K562 (cell line): Measurements from ENCODE around the gene IKZF3. TPM values are rescaled to one million over a fixed set of nuclear protein-coding genes. Genes with fewer than 3 reads are reported as not detected.

Experiments
- ATAC-seq: fragments of 200-7000 bp; cut with Tn5 transposase; 3 replicates; pipeline ENCODE4 v1.9.1; 2020; ENCODE audit warnings: moderate library complexity
- BruUV-seq: library from RNA; stranded (reverse); fragments of 400-500 nt; replicated peaks from 2 replicates; lab custom pipeline; 2021; lab: Mats Ljungman, UMichigan
- CTCF ChIA-PET: fragments of 300-600 bp; formaldehyde crosslinking; extraction: SDS; loops from one replicate; lab custom pipeline; 2021; ENCODE audit warnings: low intra/inter-chr PET ratio; lab: Yijun Ruan, JAX
- POLR2A ChIA-PET: fragments of 300-600, 350-650 bp; sonication (Branson Sonifier 250); formaldehyde crosslinking; extraction: SDS; loops from one replicate; lab custom pipeline; 2021; ENCODE audit warnings: antibody characterized with exemption, inconsistent platforms; lab: Yijun Ruan, JAX
- DNase-seq, 4 experiments: peaks; one replicate each; pipeline versions ENCODE4 v3.0.0 to v3.0.0-alpha.2; 2011 to 2018; ENCODE audit warnings: low spot score in 3 of 4, mixed read lengths in 3 of 4; ENCODE audit errors: extremely low read depth in 1 of 4
- FAIRE-seq: peaks from 2 replicates; lab custom pipeline; 2011; peaks lifted over from hg19 to GRCh38; lab: Jason Lieb, UNC
- H2AFZ ChIP-seq: 2 replicates; pipeline ENCODE4 v1.6.0; 2011; ENCODE audit warnings: low read depth, low read length, control low read depth, inconsistent platforms
- H3K27ac ChIP-seq: fragments of 200-600 bp; 3 replicates; pipeline ENCODE4 v1.8.0; 2011; ENCODE audit warnings: low read depth, mild to moderate bottlenecking, control low read depth, inconsistent platforms, low read length, moderate library complexity, mixed read lengths; ENCODE audit errors: extremely low read depth
- H3K27me3 ChIP-seq, 2 experiments: fragments of 300-600 bp in 1 of 2; 2 replicates in 1 of 2; 3 replicates in 1 of 2; pipeline versions ENCODE4 v1.6.0 to v1.8.0; 2011; ENCODE audit warnings: inconsistent platforms in 2 of 2, low read length in 2 of 2, mild to moderate bottlenecking in 1 of 2, mixed read lengths in 1 of 2, moderate library complexity in 1 of 2; ENCODE audit not compliant: control insufficient read depth in 2 of 2, insufficient read depth in 2 of 2
- H3K36me3 ChIP-seq: fragments of 300-600 bp; 3 replicates; pipeline ENCODE4 v1.8.0; 2011; ENCODE audit warnings: mild to moderate bottlenecking, low read length, inconsistent platforms; ENCODE audit not compliant: control insufficient read depth, insufficient read depth
- H3K4me1 ChIP-seq, 2 experiments: fragments of 200-600 bp in 1 of 2; replicated peaks in 1 of 2; 2 replicates in 1 of 2; 3 replicates in 1 of 2; pipeline versions ENCODE4 v1.5.1 to v1.8.0; 2011; ENCODE audit warnings: inconsistent platforms in 2 of 2, low read length in 2 of 2, mild to moderate bottlenecking in 1 of 2, mixed read lengths in 1 of 2, moderate library complexity in 1 of 2; ENCODE audit not compliant: control insufficient read depth in 2 of 2, insufficient read depth in 2 of 2
- H3K4me2 ChIP-seq: 2 replicates; pipeline ENCODE4 v1.6.1; 2011; ENCODE audit warnings: low read length, control low read depth, inconsistent platforms, mixed read lengths; ENCODE audit not compliant: insufficient read depth
- H3K4me3 ChIP-seq: fragments of 200-600 bp; sonication (generic), shearing (Covaris generic); 2 replicates; pipeline ENCODE4 v1.5.1; 2016; ENCODE audit warnings: control low read depth, inconsistent platforms
- H3K79me2 ChIP-seq: fragments of 200-600 bp; 3 replicates; pipeline ENCODE4 v1.8.0; 2011; ENCODE audit warnings: low read length, inconsistent platforms; ENCODE audit not compliant: control insufficient read depth, insufficient read depth
- H3K9ac ChIP-seq, 2 experiments: 2 replicates each; pipeline versions ENCODE4 v1.6.0 to v1.6.1; 2011; ENCODE audit warnings: low read depth in 2 of 2, low read length in 2 of 2, control low read depth in 1 of 2, inconsistent platforms in 1 of 2, mild to moderate bottlenecking in 1 of 2, mixed read lengths in 1 of 2; ENCODE audit not compliant: insufficient read depth in 1 of 2
- H3K9me1 ChIP-seq: one replicate; pipeline ENCODE4 v1.6.0; 2011; ENCODE audit warnings: inconsistent platforms, mild to moderate bottlenecking, low read length, moderate library complexity; ENCODE audit not compliant: control insufficient read depth, insufficient read depth
- H3K9me3 ChIP-seq: replicated peaks from 2 replicates; pipeline ENCODE4 v1.5.1; 2011; ENCODE audit warnings: low read depth, low read length, inconsistent platforms; ENCODE audit not compliant: control insufficient read depth, insufficient read depth
- H4K20me1 ChIP-seq: replicated peaks from 2 replicates; pipeline ENCODE4 v1.6.1; 2011; ENCODE audit warnings: low read length, inconsistent platforms, mixed read lengths; ENCODE audit not compliant: control insufficient read depth, insufficient read depth
- BRF1 ChIP-seq: IDR thresholded peaks from 3 replicates; pipeline ENCODE4 v1.6.1; 2011; ENCODE audit warnings: borderline replicate concordance, mild to moderate bottlenecking; ENCODE audit not compliant: insufficient read length; ENCODE audit errors: extremely low read depth
- KDM4B ChIP-seq, 2 experiments: fragments of 450-650 bp in 1 of 2; sonication (generic) in 1 of 2; IDR thresholded peaks; 2 replicates each; pipeline ENCODE4 v1.6.1; 2016 to 2017; ENCODE audit warnings: borderline replicate concordance in 2 of 2, antibody characterized with exemption in 1 of 2, low read depth in 1 of 2, mild to moderate bottlenecking in 1 of 2
- MAFG ChIP-seq: fragments of 450-650 bp; conservative IDR thresholded peaks from 2 replicates; pipeline ENCODE4 v1.6.1; 2016; ENCODE audit warnings: missing genetic modification characterization, missing compliant biosample characterization
- POLR2AphosphoS2 ChIP-seq: IDR thresholded peaks from 2 replicates; pipeline ENCODE4 v1.6.1; 2012; ENCODE audit warnings: low read length, improper control_type of control experiment
- ZNF586 ChIP-seq: fragments of 450-650 bp; formaldehyde crosslinking; conservative IDR thresholded peaks from 2 replicates; pipeline ENCODE4 v1.4.0; 2020; ENCODE audit warnings: mild to moderate bottlenecking, moderate library complexity
- WGBS: fragments of 100-300 bp; shearing (Covaris generic); methylation state at CpG from one replicate; pipeline ENCODE4 v1.1.6; 2016; ENCODE audit warnings: low coverage, mixed read lengths; ENCODE audit not compliant: insufficient coverage; ENCODE audit errors: missing lambda C conversion rate; 5-methylcytosine and 5-hydroxymethylcytosine counted together
- in situ Hi-C: fragments of 300-500 bp; cut with MboI; formaldehyde crosslinking; loops from 4 replicates; pipeline ENCODE4 v1.15.0; 2018; ENCODE audit warnings: inconsistent platforms, mixed read lengths
- intact Hi-C: fragments of 100-400 bp; cut with micrococcal nuclease; formaldehyde crosslinking; loops from 2 replicates; pipeline ENCODE4 v1.14.2; 2022
- polyA plus RNA-seq, 8 experiments: library from polyadenylated mRNA; depleted of rRNA in 4 of 8; stranded (reverse) in 5 of 8; unstranded in 3 of 8; fragments of >200 nt; fragmentation: Nextera tagmentation in 2 of 8; fragmentation: Illumina TruSeq in 1 of 8; extraction: Ambion mirVana in 2 of 8; extraction: Trizol in 1 of 8; gene quantifications; 2 replicates each; pipeline versions ENCODE4 v1.2.1 to v1.2.3, GENCODE V29; 2011 to 2014; ENCODE audit warnings: inconsistent platforms in 1 of 8, missing spikeins in 1 of 8
- total RNA-seq, 7 experiments: library from RNA; depleted of rRNA in 6 of 7; stranded (reverse); fragments of >200 nt in 6 of 7; fragmentation: Illumina TruSeq in 2 of 7; extraction: Trizol in 2 of 7; gene quantifications; 2 replicates each; pipeline versions ENCODE4 v1.2.1 to v1.2.3, GENCODE V29; 2011 to 2021; ENCODE audit warnings: low replicate concordance in 1 of 7
- TF ChIP-seq, protein P1 (sequence below): conservative IDR thresholded peaks from 2 replicates; pipeline ENCODE4 v1.6.1; 2011; ENCODE audit warnings: low read depth, mild to moderate bottlenecking, low read length; ENCODE audit not compliant: control insufficient read depth
- TF ChIP-seq, protein P2 (sequence below): fragments of 250-450 bp; sonication (Bioruptor Pico); IDR thresholded peaks from 2 replicates; pipeline ENCODE4 v1.5.0; 2021; ENCODE audit warnings: mild to moderate bottlenecking, moderate library complexity
- TF ChIP-seq, protein P3 (sequence below), 2 experiments: fragments of 450-650 bp; formaldehyde crosslinking in 1 of 2; IDR thresholded peaks; 2 replicates each; pipeline versions ENCODE4 v1.4.0 to v1.6.1; 2014 to 2020; ENCODE audit warnings: mild to moderate bottlenecking in 2 of 2, borderline replicate concordance in 1 of 2, low read depth in 1 of 2

Gene IKZF3
- total and polyA plus RNA-seq, 9 of the 15 experiments (the other 6 are each of a cell fraction or from before 2014, with no cell fraction given) = 0.06 to 1.6 (median 0.62) TPM

DNA sequence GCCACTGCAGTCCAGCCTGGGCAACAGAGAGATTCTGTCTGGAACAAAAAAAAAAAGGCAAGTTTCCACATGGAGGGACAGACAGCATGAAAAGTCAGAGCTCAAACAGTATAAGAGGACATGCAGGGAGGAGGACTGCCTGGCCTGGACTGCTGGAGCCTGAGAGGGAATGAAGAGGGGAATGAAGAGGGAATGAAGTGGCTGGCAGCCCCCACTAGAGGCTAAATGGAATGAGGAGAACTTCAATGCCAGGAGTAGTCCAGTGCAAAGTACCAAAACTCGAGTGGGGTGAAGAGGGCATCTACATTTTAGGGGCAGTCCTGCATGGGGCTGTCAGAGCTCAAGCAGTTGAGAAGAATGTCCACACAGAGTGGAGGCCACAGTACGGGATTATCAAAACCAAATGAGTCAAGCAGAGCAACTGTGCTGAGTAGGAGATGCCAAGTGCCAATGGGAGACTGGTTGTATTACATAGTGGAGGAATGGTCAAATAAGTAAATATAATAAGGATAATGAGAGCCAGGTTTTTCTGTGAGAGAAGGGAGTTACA, 22.9 kb downstream of the IKZF3 start:
- in situ Hi-C loops (no loop called here), intact Hi-C loops (no loop called here)
- ChIA-PET CTCF (no interaction called here), POLR2A (interaction anchor here (1.0 kb wide), 1 partner anchor 13 kb away, joined by 3 read pairs; no protein-coding TSS in a partner anchor)
- peaks cover 6 to 17% of the 10 kb centered on the region in 2 experiments; a peak in 3 of 5 replicates for H3K27me3 ChIP-seq
- FAIRE-seq = no peak
- H3K4me1 ChIP-seq = no peaks in the 10 kb centered on the region
- no peak overlapping the region for H3K9ac ChIP-seq
- no peaks in the 10 kb centered on the region for H3K9me1 ChIP-seq
- no peak for DNase-seq
- no peak overlapping the region for H3K4me2 ChIP-seq
- H3K79me2 ChIP-seq = no peaks in the 10 kb centered on the region
- 4% methylated on average over 2 of the region's 2 CpGs for WGBS
- no peaks in the 10 kb centered on the region for H4K20me1 ChIP-seq
- H3K36me3 ChIP-seq = no peaks in the 10 kb centered on the region
- no peak overlapping the region for H2AFZ ChIP-seq
- ATAC-seq = no peak
- no peak overlapping the region for H3K27ac ChIP-seq
- H3K9me3 ChIP-seq = no peaks in the 10 kb centered on the region
- no TSS peak for BruUV-seq
- no peak overlapping the region for H3K4me3 ChIP-seq
- TF ChIP-seq KDM4B (IDR thresholded peaks at IDR 0.05; ENCODE audit: borderline replicate concordance in 2 of 2, low read depth in 1 of 2) = no peak
- TF ChIP-seq, protein P1, sequence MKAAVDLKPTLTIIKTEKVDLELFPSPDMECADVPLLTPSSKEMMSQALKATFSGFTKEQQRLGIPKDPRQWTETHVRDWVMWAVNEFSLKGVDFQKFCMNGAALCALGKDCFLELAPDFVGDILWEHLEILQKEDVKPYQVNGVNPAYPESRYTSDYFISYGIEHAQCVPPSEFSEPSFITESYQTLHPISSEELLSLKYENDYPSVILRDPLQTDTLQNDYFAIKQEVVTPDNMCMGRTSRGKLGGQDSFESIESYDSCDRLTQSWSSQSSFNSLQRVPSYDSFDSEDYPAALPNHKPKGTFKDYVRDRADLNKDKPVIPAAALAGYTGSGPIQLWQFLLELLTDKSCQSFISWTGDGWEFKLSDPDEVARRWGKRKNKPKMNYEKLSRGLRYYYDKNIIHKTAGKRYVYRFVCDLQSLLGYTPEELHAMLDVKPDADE = no peak
- no peak for TF ChIP-seq ZNF586 (CRISPR knock-in tag)
- no peak for TF ChIP-seq BRF1
- TF ChIP-seq, protein P2, sequence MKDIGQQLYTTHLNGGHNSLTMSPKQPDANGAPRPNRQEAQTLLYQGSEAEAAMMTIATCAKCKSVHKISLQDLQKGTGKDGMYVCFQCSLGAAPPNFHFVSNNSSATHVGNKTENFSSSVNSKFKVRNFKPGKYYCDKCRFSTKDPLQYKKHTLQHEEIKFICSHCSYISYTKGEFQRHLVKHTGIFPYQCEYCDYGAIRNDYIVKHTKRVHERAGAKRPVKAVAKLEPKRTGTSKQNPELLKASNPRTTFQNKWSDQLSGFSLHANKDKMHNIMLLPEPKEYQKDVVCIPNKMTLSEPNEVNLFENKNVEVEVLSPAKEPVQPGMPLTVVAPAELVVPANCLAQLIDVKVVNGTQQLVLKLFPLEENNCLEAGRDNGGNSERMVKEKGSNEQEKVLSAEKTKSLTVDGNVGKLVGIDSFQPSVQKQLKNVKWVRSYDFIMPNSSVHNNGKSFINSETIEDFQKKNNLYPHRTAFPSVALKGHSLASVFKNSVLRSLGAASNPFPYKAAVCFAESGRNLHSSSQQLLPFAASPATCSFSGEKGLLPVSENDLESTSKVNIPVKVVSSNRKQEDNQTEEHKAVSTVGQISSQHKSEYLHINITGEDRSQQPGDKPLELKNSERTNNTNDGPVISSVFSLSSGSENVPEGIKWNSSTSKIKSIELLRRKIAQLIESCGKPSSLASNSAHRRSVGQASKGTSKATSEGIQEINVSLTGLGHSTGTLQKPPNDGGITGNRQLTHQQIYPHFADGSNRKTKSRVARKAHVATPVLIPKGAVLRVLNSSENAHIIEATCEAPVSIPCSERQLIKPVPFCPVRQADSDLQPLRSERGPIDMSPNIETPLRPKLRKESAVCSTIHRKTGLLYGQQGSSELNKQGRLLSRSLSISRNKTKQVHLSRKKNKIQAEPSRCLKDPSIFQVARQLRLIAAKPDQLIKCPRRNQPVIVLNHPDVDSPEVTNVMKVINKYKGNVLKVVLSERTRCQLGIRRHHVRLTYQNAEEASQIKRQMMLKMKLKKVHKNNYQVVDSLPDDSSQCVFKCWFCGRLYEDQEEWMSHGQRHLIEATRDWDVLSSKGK (CRISPR knock-in tag) = no peak
- no peak for TF ChIP-seq MAFG (tag)
- TF ChIP-seq, protein P3, sequence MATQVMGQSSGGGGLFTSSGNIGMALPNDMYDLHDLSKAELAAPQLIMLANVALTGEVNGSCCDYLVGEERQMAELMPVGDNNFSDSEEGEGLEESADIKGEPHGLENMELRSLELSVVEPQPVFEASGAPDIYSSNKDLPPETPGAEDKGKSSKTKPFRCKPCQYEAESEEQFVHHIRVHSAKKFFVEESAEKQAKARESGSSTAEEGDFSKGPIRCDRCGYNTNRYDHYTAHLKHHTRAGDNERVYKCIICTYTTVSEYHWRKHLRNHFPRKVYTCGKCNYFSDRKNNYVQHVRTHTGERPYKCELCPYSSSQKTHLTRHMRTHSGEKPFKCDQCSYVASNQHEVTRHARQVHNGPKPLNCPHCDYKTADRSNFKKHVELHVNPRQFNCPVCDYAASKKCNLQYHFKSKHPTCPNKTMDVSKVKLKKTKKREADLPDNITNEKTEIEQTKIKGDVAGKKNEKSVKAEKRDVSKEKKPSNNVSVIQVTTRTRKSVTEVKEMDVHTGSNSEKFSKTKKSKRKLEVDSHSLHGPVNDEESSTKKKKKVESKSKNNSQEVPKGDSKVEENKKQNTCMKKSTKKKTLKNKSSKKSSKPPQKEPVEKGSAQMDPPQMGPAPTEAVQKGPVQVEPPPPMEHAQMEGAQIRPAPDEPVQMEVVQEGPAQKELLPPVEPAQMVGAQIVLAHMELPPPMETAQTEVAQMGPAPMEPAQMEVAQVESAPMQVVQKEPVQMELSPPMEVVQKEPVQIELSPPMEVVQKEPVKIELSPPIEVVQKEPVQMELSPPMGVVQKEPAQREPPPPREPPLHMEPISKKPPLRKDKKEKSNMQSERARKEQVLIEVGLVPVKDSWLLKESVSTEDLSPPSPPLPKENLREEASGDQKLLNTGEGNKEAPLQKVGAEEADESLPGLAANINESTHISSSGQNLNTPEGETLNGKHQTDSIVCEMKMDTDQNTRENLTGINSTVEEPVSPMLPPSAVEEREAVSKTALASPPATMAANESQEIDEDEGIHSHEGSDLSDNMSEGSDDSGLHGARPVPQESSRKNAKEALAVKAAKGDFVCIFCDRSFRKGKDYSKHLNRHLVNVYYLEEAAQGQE (IDR thresholded peaks at IDR 0.05; ENCODE audit: borderline replicate concordance) = no peak
- TF ChIP-seq, protein P3 (CRISPR knock-in tag; IDR thresholded peaks at IDR 0.05; ENCODE audit: low read depth) = no peak
- TF ChIP-seq POLR2AphosphoS2 = no peak
